A673 (cell line): ENCODE measurements around the gene FOXRED1. TPM values are rescaled to one million over a fixed set of nuclear protein-coding genes. Genes with fewer than 3 reads are reported as not detected.
"Not testable (repeated sequence)": the region's sequence is repeated elsewhere in the genome, so short reads cannot be mapped to it uniquely, and the experiment has no call there.

Experiments used
- BruUV-seq: library from RNA; stranded (reverse); fragments of 400-500 nt; replicated peaks from 2 replicates; lab custom pipeline; 2021; lab: Mats Ljungman, UMichigan
- CTCF ChIA-PET: fragments of 300-600 bp; sonication (Branson Sonifier 250); formaldehyde crosslinking; loops from one replicate; lab custom pipeline; 2022; ENCODE audit warnings: antibody characterized with exemption; lab: Charles Lee
- POLR2A ChIA-PET: fragments of 300-600 bp; sonication (Branson Sonifier 250); formaldehyde crosslinking; loops from one replicate; lab custom pipeline; 2022; ENCODE audit warnings: antibody characterized with exemption; ENCODE audit not compliant: low non-redundant PET; lab: Charles Lee
- DNase-seq: peaks from one replicate; pipeline ENCODE4 v3.0.0-alpha.2; 2015; ENCODE audit warnings: low spot score
- H3K27ac ChIP-seq: fragments of 200-600 bp; sonication (generic); 2 replicates; pipeline ENCODE4 v1.5.1; 2016; ENCODE audit warnings: mixed run types, low read depth, mild to moderate bottlenecking, mixed read lengths, antibody characterized with exemption, low read length; ENCODE audit not compliant: poor library complexity, severe bottlenecking
- H3K27me3 ChIP-seq: fragments of 200-600 bp; sonication (generic); replicated peaks from 2 replicates; pipeline ENCODE4 v1.6.1; 2017; ENCODE audit warnings: mixed run types, low read depth, mild to moderate bottlenecking, mixed read lengths, antibody characterized with exemption, low read length; ENCODE audit not compliant: insufficient read depth, poor library complexity
- H3K36me3 ChIP-seq: fragments of 200-600 bp; sonication (generic); 2 replicates; pipeline ENCODE4 v1.6.1; 2016; ENCODE audit warnings: mixed run types, mild to moderate bottlenecking, mixed read lengths, antibody characterized with exemption, low read length; ENCODE audit not compliant: insufficient read depth, poor library complexity, severe bottlenecking
- H3K4me1 ChIP-seq: fragments of 200-600 bp; sonication (generic); 2 replicates; pipeline ENCODE4 v1.6.1; 2017; ENCODE audit warnings: mixed run types, mild to moderate bottlenecking, mixed read lengths, antibody characterized with exemption, low read length; ENCODE audit not compliant: insufficient read depth, poor library complexity, severe bottlenecking
- H3K4me3 ChIP-seq: fragments of 200-600 bp; sonication (generic); 2 replicates; pipeline ENCODE4 v1.5.1; 2016; ENCODE audit warnings: low read depth, mixed run types, mild to moderate bottlenecking, mixed read lengths, low read length; ENCODE audit not compliant: poor library complexity, severe bottlenecking
- H3K9me3 ChIP-seq: fragments of 200-600 bp; sonication (generic); 2 replicates; pipeline ENCODE4 v1.6.1; 2016; ENCODE audit warnings: mixed run types, low read depth, mild to moderate bottlenecking, mixed read lengths, antibody characterized with exemption, low read length; ENCODE audit not compliant: poor library complexity, severe bottlenecking
- CTCF ChIP-seq: fragments of 300-800, 200-600 bp; sonication (generic); conservative IDR thresholded peaks from 2 replicates; pipeline ENCODE4 v1.5.1; 2017; ENCODE audit warnings: low read depth, mild to moderate bottlenecking, antibody characterized with exemption, low read length, moderate library complexity, mixed read lengths
- EZH2 ChIP-seq: fragments of 200-600 bp; sonication (generic); IDR thresholded peaks from 2 replicates; pipeline ENCODE4 v1.6.1; 2017; ENCODE audit warnings: borderline replicate concordance, low read depth, mild to moderate bottlenecking, mixed read lengths, antibody characterized with exemption, low read length; ENCODE audit not compliant: poor library complexity, severe bottlenecking
- intact Hi-C: fragments of 100-400 bp; cut with micrococcal nuclease; formaldehyde crosslinking; loops from one replicate; pipeline ENCODE4 v1.10.0; 2022; ENCODE audit not compliant: unreplicated experiment
- total RNA-seq: library from RNA; stranded (reverse); gene quantifications from 2 replicates; pipeline ENCODE4 v1.2.3, GENCODE V29; 2021

The FOXRED1 gene
- total RNA-seq, 1 experiment from 2014 or later: 72.6 TPM

DNA sequence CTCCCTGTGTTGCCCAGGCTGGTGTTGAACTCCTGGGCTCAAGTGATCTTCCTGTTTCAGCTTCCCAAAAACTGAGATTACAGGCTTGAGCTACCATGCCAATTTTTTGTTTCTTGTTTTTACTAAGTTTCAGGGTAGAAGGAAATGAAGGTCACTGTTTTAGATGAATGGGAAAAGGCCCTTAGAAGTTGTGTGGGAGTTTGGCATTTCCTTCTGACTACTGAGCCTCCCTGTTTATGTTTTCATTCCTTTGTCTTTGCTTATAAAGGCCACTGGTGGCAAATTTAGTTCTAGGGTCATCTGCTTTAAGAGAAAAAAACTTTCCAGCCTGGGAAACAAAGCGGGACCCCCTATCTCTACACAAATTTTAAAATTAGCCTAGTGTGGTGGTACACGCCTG lies 22.3 kb upstream of the FOXRED1 start:
- DNase-seq: peak; percentile 49
- ChIA-PET POLR2A (no interaction called here), CTCF (interaction anchor here (0.7 kb wide), 1 partner anchor 241 kb away, joined by 3 read pairs; no protein-coding TSS in a partner anchor)
- Histone ChIP-seq H3K9me3 (no peaks in the 10 kb centered on the region), H3K36me3 (peaks cover 26% of the 10 kb centered on the region), H3K4me3 (no peak overlapping the region), H3K27me3 (no peaks in the 10 kb centered on the region), H3K4me1 (no peaks in the 10 kb centered on the region), H3K27ac (peak overlapping the region; percentile 35)
- TF ChIP-seq CTCF (no peak), EZH2 (no peak)
- intact Hi-C loops: no loop called here
- BruUV-seq: no TSS peak

DNA sequence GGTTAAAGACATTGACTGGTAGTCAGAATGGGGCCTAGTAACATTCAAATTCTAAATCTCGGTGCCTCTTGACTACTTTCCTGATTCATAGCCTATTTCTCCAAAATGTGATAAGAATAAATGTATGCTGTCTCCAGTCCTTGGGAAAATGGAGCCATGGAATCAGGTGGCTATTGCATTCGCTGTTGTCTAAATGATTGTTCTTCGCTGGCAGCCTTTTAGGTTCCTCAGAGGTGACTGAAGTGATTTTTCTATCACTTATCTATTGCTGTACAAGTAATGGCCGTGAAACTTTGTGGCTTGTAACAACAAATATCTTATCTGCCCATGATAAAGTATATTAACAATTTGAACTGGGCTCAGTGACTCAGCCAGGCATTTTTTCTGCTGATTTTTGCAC lies 15.7 kb upstream of the FOXRED1 start:
- no peak overlapping the region for H3K4me3 ChIP-seq
- no peak overlapping the region for H3K27ac ChIP-seq
- no peaks in the 10 kb centered on the region for H3K9me3 ChIP-seq
- H3K36me3 ChIP-seq: peaks cover 8% of the 10 kb centered on the region
- DNase-seq: no peak
- no peaks in the 10 kb centered on the region for H3K4me1 ChIP-seq
- H3K27me3 ChIP-seq: no peaks in the 10 kb centered on the region
- intact Hi-C loops: no loop called here
- BruUV-seq: no TSS peak
- ChIA-PET CTCF (no interaction called here), POLR2A (no interaction called here)
- TF ChIP-seq EZH2 (no peak), CTCF (no peak)

- Histone ChIP-seq H3K9me3 (no peaks in the 10 kb centered on the region), H3K27me3 (no peaks in the 10 kb centered on the region), H3K27ac (no peak overlapping the region), H3K4me1 (no peaks in the 10 kb centered on the region), H3K4me3 (no peak overlapping the region), H3K36me3 (peaks cover 8% of the 10 kb centered on the region)
- ChIA-PET CTCF (no interaction called here), POLR2A (no interaction called here)
- intact Hi-C loops: no loop called here
- TF ChIP-seq CTCF (no peak), EZH2 (no peak)
- DNase-seq: no peak
- no TSS peak for BruUV-seq
Measured at GRCh38 chr11:126254819-126255218, 14.1 kb upstream of the FOXRED1 start.

DNA sequence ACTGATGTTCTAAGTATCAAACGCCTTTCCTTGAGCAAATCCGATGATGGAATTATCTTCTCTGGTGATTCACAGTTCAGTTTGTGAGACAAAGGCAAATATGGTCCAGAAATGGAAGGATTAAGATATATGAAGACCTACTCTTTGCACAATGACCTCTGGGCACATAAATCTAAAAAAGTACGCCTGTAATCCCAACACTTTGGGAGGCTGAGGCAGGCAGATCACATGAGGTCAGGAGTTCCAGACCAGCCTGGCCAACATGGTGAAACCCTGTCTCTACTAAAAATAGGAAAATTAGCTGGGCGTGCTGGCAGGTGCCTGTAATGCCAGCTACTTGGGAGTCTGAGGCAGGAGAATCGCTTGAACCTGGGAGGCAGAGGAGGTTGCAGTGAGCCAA lies 13.4 kb upstream of the FOXRED1 start:
- H3K4me1 ChIP-seq, CTCF ChIA-PET, BruUV-seq, POLR2A ChIA-PET, H3K27ac ChIP-seq, DNase-seq, H3K9me3 ChIP-seq, intact Hi-C loops, H3K4me3 ChIP-seq, H3K27me3 ChIP-seq, H3K36me3 ChIP-seq: not testable (repeated sequence)
